DMS 273 treated with DMSO at 0.1 percent for 48 hours (cell line): ENCODE results near the gene PPM1E.
A peak's percentile ranks its signal among the peaks of the same experiment; 100 is the strongest.
"Not testable (repeated sequence)": the region's sequence is repeated elsewhere in the genome, so short reads cannot be mapped to it uniquely, and the experiment has no call there.

ENCODE experiments used
- DNase-seq: peaks from one replicate; lab custom pipeline; 2025; lab: John Stamatoyannopoulos, UW

PPM1E gene

DNA sequence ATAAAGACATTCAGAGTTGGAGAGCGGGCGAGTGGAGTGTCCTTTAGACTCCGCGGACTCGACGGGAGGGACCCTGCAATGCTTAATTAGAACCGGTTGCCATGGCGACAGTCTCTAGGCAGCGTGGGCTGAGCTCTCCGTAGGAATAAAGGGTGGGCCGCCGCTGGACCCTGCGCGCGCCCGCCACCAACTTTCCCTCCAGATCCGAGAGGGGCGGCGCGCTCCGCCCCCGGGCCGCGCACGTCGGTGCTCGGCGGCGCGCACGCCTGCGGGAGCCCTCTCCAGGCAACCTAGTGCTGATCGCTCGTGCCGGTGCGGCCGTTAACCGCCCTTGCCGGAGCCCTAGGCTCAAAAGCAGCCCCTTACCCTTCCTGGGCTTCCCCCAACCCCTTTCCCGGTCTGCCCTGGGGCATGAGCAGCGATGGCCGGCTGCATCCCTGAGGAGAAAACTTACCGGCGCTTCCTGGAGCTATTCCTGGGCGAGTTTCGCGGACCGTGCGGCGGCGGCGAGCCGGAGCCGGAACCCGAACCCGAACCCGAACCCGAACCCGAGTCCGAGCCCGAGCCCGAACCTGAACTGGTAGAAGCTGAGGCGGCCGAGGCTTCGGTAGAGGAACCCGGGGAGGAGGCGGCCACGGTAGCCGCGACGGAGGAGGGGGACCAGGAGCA is at the start of gene PPM1E:
TSS of gene PPM1E (plus strand) at position 278 of the 669 bp plus-strand sequence.
- DNase-seq = peak; percentile 70

DNA sequence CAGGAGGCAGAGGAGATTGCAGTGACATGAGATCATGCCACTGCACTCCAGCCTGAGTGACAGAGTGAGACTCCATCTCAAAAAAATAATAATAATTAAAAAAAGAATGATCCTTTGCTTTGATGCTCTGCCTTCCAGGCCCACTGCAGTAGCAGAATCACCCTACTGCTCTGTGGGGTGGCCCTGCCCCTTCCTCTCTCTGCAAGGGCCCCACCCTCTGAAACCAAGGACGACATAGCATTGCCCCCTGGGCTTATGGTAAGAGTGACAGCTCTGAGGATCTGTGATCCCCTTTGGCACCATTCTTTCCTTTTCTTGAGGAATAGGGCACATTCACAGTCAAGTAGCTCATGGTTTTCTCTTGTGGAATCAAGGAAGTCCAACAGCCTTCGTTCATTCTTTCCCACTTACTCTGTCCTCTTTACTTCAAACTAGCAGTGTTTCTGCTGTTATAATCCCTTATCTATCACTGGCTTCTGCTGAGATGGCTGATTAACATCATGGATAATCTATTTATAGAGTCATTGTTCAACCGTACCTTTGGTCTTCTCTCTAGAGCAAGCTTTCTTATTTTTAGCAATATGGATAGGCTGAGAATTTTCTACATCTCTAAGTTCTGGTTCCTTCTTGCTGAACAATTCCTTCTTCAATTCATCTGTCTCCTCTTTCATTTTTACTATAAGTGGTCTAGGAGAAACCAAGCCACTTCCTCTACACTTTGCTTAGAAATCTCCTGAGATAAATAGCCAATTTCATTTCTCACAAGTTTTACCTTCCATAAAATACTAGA is 49.1 kb upstream of the PPM1E start:
- no peak for DNase-seq

DNA sequence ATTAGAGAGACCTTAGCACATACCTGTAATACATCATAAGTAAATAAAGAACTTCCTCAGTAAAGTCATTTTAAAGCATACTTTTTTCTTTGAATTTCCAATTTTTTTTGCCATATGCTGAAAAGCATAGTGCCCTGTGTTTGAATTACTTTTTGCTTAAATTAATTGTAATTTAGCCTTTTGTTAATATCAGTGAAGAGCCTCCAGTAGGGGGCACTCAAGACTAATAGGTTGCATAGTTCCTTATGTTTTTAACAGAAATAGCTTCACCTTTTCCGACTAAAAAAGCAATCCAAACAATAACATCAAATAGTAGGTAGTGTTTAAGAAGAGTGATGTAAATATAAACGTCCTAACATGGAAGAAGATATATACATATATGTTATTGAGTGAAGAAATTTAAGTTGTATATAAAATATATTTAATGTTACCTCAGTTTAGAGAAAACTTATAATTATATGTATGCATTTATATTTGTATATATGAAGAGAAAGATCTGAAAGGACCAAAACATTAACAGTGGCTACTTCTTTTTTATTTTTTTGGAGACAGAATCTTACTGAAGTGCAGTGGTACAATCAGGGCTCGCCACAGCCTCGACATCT is 44.6 kb upstream of the PPM1E start:
- DNase-seq = peak; percentile 38

DNA sequence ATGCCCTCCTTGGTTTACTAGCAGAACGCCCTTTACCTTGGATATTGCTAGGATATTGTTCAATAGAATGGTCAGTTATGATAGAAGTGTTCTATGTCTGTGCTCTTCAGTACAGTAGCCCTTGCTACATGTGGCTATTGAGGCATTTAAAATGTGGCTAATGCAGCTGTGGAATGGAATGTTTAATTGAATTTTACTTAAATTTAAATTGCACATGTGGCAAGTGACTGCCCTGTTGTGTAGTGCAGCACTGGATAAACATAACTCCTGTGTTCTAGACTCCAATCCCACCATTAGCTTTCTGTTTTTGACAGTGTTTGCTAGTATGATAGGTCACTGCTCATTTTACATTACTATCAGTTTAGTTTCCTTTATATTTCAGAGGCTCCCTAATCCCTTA is 33.4 kb upstream of the PPM1E start:
- DNase-seq = no peak

DNA sequence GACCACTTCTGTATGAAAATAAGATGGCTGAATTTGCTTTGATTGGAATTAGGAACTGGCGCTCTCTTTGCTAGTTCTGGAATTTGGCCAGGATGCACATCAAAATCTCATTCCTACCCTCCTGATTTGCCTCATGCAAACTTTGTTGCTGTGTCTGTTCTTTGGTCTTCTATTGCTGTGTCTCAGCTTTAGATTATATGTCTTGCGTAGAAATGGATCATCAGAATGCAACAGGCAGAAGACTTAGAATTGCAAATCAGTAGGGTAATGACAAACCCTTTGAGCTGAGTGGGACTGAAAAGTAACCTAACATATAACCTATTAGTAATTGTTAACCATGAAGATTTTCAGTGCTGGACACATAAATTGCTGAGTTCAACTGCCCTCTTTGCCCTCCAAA is 33.0 kb upstream of the PPM1E start:
- DNase-seq = no peak

DNA sequence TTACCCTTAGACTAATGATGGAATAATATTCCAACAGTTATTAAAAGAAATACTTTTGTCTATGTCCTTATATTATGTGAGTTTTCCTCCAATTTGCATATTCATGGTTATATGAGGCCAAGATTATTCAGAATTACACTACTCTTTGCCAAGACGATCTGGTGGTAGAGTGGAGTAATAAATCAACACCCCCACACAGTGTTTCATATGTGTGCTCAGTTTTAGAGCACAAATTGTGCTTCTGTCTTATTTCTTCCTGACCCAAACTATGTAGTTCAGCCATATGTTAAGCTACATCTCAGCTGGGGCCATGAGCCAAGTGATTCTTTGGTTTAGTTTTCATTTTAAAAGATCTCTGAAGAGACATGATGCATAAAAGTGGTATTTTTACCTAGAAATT is 26.9 kb upstream of the PPM1E start:
- no peak for DNase-seq

DNA sequence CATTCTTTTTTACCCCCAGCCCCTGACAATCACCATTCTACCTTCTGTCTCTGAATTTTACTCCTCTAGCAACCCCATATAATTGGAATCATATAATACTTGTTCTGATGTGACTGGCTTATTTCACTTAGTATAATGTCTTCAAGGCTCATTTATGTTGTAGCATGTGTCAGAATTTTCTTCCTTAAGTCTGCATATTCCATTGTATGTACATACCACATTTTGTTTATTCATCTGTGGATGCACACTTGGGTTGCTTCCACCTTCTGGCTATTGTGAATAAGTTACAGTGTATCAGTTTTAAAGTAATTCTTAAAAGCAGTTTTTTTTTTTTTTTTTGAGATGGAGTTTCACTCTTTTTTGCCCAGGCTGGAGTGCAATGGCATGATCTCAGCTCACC is 24.7 kb upstream of the PPM1E start:
- DNase-seq = no peak

DNA sequence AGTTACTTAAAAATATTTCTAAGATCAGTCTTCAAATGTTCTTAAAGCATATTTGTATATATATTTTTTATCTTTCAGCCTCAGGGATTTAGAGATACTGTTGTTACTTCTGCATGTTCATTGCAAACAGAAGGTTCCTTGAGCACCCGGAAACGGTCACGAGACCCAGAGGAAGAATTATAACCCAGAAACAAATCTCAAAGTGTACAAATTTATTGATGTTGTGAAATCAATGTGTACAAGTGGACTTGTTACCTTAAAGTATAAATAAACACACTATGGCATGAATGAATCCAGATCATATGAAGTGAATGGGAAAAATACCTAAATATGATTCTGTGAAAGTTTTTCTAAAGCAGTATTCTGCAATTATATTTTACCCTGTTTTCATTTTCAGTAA is 21.6 kb upstream of the PPM1E start:
- DNase-seq = no peak

DNA sequence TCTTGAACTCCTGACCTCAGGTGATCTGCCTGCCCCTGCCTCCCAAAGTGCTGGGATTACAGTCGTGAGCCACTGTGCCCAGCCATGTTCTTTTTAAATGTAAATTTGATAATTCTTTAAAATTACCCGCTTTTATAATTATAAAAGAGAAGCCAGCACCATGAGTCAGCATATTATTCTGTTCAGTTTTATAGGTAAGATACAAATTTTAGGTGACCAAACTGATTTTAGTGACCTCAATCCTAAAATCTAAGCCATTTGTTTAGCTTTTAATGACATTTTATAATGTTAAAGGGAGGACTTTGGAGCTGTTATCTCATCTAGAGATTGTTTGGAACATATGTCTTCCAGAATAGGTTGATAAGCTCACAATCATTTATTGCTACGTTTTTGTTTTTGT is 20.8 kb upstream of the PPM1E start:
- no peak for DNase-seq

DNA sequence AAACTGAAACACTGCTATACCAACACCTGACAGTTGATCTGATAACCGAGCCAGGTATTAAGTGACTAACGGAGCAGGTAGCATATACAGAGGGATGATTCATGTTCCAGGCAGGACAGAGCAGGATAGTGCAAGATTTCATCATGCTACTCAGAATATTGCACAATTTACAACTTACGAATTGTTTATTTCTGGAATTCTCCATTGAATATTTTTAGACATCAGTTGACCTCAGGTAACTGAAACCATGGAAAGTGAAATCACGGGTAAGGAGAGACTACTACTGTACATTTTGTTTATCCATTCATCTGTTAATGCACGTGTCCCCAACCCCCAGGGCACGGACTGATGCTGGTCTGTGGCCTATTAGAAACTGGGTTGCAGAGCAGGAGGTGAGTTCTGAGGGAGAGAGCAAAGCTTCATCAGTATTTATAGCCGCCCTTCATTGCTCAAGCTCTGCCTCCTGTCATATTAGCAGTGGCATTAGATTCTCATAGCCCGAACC is 14.5 kb upstream of the PPM1E start:
- DNase-seq = no peak

DNA sequence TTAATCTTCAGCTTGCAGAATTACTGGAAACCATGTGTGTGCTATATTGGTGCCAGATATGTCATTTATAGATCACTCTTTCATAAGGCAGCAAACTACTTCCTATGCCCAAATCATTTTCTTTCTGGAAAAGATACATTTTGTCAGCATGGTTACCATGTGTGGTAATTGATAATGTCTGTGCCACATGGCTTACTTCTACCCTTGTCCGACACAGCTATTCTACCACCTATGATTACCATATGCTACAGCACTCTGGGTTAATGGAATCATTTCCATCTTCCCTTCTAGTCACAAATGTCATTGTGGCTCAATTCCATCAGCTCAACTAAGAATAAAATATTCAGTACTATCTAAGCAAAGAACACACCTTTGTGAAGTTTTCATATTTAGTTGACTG is 8.0 kb upstream of the PPM1E start:
- no peak for DNase-seq

DNA sequence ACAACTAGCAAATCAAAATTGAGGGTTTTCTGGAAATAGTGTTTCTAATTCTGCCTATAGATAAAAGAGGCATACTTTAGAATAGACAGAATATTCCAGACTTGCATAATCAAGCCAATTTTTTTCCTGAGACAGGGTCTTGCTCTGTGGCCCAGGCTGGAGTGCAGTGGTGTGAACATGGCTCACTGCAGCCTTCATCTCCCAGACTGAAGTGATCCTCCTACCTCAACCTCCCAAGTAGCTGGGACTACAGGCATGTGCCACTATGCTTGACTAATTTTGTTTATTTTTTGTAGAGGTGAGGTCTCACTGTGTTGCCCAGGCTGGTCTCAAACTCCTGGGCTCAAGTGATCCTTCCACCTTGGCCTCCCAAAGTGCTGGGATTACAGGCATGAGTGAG is 6.0 kb upstream of the PPM1E start:
- DNase-seq = not testable (repeated sequence)

DNA sequence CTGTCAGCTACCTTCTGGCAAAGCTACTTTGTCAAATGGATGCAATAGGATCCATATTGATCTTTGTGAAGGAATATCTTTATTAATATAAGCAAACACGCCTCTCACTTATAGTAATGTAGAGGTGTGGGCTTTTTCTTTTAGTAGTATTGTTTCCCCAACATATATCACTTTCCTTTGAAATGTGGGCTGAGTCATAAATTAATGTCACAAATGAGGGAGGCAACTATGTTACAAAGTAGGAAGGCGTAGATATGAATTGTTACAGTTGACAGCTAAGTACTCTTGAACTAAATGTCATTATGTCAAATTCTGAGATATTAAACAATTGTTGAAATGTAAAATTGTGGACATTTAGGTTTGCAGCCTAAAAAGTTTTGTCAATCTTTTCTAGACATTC is 2.6 kb upstream of the PPM1E start:
- DNase-seq = no peak

DNA sequence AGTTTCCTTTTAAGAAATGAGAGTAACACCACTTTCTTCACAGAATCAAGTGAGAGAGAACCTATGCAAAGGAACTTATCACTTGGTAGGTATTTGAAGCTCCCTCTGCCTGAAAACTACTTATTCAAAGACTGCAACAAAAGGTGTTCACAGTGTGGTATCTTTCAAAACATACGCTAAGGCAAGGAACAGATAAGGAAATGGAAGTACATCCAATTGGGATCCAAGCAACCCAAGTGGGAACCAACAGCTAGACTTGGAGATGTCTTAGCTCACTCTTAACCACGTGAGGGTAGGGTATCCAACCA is 431 bp upstream of the PPM1E start:
- DNase-seq = no peak

DNA sequence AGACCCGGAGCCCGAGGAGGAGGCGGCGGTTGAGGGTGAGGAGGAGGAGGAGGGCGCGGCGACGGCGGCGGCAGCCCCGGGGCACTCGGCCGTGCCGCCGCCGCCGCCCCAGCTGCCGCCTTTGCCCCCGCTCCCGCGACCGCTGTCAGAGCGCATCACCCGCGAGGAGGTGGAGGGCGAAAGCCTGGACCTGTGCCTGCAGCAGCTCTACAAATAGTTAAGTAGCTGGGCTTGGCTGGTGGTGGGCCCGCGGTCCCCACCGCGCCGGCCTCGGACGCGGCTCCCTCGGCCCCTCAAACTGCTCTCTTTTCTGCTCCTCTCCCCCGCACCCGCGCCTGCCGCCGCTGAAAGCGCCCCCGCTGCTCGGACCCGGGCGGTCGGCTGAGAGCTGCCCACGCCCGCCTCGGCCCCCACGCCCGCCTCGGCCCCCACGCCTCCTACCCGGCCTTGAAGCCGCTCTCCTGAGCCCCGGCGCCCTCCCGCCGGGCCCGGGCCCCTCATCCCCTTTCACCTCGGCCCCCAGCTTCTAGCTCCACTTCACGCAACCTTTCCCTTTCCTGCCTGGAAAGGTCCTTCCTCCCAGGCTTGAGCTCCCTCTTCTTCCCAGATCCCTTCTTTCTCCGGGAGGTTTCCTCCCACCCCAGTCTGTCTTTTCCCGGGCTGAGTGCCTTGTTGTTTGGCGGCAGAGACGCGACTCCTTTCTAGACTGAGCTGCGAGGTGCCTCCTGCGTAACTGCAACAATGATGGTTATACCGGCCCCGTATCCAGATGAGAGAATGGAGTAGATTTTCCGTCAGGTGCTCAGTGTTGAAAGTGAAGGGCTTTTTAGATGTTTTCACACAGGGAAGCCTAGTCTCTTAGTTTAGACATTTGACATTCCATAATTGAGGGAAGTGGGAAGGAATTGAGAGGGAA is 850 bp downstream of the PPM1E start:
- peak; percentile 27 for DNase-seq

DNA sequence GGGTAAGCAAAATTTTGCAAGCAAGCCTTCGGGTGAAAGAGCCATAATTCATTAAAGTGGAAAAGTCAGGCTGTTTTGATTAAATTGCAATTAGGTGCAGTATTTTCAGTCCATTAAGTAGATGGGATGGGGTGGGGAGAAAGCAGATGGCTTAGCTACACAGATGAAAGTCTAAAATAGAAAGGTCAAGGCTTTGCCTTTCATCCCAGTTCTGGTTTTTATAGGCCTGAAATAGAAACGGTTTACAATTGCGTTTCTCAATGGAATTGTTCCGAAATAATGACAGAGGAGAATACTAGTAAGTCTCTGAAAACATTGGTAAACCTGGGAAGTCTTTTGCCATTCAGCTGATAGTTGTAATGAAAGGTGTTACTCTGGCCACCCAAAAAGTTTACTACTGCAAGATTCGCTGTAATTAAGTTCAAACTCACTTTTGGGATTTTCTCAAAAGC is 1.5 kb downstream of the PPM1E start:
- DNase-seq = no peak

DNA sequence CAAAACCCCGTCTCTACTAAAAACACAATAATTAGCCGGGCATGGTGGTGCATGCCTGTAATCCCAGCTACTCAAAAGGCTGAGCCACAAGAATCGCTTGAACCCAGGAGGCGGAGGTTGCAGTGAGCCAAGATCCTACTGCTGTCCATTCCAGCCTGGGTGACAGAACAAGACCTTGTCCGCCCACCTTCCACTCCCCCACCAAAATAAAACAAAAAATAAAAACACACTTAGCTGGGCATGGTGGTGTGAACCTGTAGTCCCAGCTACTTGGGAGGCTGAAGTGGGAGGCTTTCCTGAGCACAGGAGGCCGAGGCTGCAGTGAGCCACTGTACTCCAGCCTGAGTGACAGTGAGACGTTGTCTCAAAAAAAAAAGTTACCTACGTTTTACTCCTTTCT is 3.2 kb downstream of the PPM1E start:
- DNase-seq = no peak

DNA sequence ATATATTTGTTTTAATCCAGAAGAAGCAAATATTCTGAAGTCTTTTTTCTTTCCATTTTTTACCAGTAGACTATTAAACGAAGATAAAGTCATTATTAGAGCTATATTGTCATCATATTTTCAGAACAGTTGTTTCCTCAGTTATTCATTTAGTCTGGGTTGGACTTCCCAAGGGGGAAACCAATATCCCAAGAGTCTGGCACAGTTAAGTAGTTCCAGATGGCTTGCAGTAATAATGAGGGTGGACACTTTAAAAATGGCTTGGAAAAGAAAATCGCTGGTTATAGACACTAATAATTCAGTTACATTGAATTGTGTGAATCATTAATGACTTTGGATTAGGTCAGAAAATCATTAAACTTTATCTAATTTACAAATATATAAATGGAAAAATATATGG is 3.9 kb downstream of the PPM1E start:
- DNase-seq = peak; percentile 36

DNA sequence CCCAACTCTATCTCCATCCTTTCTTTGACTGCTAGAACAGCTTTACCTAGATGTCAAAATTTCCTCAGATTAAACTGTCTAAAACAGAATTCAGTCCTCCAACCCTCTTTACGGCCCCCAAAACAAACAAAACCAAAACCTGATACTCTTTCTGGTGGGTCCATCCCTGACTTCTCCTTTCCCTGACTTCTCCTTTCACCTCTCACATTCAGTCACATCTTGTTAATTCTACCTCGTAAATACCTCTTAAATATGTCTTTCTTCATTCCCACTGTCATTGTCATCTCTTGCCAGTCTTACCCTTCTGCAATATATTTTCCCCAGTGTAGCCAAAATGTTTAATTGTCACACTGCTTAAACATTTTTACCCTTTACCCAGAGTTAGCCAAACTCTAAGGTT is 4.6 kb downstream of the PPM1E start:
- DNase-seq = no peak

DNA sequence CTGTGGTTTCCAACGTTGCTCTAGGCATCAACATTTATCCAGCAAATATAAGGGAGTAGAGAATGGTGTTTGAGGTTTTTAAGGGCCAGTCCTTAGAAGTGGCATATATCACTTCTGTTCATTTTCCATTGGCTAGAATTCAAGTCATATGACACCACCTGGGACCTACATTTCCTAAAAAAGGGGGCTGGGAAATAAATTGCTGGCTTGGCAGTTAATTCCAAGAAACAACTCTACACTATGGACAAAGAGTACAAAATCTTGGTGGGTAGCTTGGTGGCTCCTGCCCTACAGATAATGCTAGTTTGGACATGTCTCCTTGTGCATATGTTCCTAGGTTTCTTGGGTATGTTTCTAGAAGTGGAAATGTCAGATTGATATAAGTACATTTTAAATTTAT is 7.6 kb downstream of the PPM1E start:
- DNase-seq = no peak

DNA sequence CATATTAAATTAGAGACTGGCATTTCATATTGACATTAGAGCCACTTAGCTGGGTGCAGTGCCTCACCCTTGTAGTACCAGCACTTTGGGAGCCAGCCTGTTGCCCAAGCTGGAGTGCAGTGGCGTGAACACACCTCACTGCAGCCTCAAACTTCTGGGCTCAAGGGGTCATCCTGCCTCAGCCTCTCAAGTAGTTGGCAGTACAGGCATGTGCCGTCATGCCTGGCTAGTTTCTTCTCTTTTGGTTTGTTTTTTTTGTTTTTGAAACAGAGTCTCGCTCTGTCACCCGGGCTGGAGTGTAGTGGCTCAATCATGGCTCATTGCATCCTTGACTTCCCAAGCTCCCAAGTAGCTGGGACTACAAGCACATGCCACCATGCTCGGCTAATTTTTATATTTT is 8.7 kb downstream of the PPM1E start:
- no peak for DNase-seq

DNA sequence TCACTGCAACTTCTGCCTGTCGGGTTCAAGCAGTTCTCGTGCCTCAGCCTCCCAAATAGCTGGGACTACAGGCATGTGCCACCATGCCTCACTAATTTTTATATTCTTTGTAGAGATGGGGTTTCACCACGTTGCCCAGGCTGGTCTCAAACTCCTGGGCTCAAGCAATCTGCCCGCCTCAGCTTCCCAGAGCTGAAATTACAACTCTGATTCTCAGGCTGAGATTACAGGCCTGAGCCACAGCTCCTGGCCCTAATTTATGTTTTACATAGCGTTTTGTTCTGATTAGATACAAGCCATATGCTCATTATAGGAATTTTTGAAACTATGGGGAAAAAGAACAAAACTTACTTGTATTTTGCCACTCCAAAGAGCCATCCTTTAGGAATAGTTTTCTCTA is 22.8 kb downstream of the PPM1E start:
- DNase-seq = not testable (repeated sequence)
